Activated T-cell treated with anti-CD3 and anti-CD28 coated beads, Interleukin-2, amount 50 U/mL, for 24 hours (primary cell): ENCODE data around the gene PPP1R12C.
"Not testable (repeated sequence)": the region's sequence is repeated elsewhere in the genome, so short reads cannot be mapped to it uniquely, and the experiment has no call there.

Experiments
- DNase-seq: peaks from one replicate; pipeline ENCODE4 v3.0.0-alpha.2; 2020
- H3K27ac Mint-ChIP-seq: 2 replicates; pipeline ENCODE4 v1.8.0; 2020; ENCODE audit warnings: mild to moderate bottlenecking, mixed read lengths
- H3K27me3 Mint-ChIP-seq: 2 replicates; pipeline ENCODE4 v1.8.0; 2020; ENCODE audit warnings: mixed read lengths
- H3K36me3 Mint-ChIP-seq: 2 replicates; pipeline ENCODE4 v1.8.0; 2020; ENCODE audit warnings: low read depth, mixed read lengths
- H3K4me1 Mint-ChIP-seq: 2 replicates; pipeline ENCODE4 v1.8.0; 2020; ENCODE audit warnings: low read depth, mixed read lengths
- H3K4me3 Mint-ChIP-seq: 2 replicates; pipeline ENCODE4 v1.8.0; 2020; ENCODE audit warnings: mild to moderate bottlenecking, moderate library complexity, mixed read lengths
- H3K9me3 Mint-ChIP-seq: 2 replicates; pipeline ENCODE4 v1.8.0; 2020; ENCODE audit warnings: mixed read lengths

Gene PPP1R12C

DNA sequence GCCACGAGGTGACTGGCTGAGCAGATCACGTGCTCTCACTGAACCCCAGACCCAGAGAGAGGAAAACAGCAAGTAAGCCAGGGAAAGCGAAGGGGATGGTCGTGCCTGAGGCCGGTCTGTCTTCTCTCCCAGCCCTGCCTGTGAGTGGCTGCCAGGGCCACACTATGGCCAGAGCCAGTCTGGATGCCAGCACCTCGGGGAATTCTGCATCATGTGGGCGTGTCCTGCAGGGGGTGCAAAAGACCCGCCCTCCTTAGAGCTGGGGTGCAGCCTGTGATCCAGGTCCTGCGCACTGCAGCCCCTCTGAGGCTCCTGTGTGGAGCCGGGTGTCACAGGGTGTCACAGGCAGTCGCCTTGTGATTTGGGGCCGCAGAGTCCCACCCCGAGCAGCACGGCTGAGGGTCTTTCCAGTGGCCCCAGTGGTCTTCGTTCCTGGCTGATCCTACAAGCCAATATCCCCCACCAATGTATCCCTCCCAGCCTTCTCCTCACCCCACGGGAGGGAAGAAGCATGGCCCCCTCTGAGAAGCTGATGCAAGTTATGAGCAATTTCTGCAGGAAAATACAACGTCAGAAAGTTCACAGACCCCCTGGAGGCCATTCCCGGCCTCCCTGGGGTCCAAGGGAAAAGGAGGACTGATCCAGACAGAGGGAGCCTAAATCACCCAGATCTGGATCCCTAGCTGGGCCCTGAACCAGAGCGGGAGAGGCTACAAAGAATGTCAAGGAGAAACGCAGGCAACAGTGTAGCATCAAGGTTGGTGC is 7.7 kb downstream of the PPP1R12C start:
- no peak for DNase-seq
- Mint-ChIP-seq H3K4me1 (peaks cover 16% of the 10 kb centered on the region), H3K36me3 (peaks cover 62% of the 10 kb centered on the region), H3K27ac (no peak overlapping the region), H3K9me3 (no peaks in the 10 kb centered on the region), H3K4me3 (no peak overlapping the region), H3K27me3 (no peaks in the 10 kb centered on the region)

DNA sequence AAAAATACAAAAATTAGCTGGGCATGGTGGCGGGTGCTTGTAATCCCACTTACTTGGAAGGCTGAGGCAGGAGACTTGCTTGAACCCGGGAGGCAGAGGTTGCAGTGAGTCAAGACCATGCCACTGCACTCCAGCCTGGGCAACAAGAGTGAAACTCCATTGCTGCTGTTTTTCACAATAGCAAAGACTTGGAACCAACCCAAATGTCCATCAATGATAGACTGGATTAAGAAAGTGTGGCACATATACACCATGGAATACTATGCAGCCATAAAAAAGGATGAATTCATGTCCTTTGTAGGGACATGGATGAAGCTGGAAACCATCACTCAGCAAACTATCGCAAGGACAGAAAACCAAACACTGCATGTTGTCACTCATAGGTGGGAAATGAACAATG is 10.2 kb downstream of the PPP1R12C start:
- peaks cover 73% of the 10 kb centered on the region for H3K36me3 Mint-ChIP-seq
- not testable (repeated sequence) for H3K27me3 Mint-ChIP-seq, H3K4me3 Mint-ChIP-seq, DNase-seq, H3K9me3 Mint-ChIP-seq, H3K27ac Mint-ChIP-seq, H3K4me1 Mint-ChIP-seq

DNA sequence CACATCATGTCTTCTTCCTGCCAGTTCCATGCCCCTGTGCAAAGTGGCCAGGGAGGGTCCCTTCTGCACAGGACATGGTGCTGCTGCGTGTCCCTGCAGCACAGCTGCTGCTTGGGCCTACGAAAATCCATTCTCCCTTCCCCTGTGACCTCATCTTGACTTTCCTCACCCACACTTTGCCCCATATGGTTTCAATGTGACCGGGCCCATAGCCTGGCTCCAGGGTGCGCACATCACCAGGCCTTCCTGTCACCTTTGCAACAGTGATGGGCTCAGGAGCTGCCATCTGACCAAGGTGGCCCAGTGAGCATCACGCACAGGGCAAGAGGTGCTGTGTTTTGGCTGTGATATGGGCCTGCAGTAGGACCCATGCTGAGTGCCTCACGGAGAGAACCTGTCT is 10.8 kb downstream of the PPP1R12C start:
- no peak for DNase-seq
- Mint-ChIP-seq H3K4me3 (no peak overlapping the region), H3K36me3 (peaks cover 74% of the 10 kb centered on the region), H3K4me1 (peaks cover 5% of the 10 kb centered on the region), H3K9me3 (no peaks in the 10 kb centered on the region), H3K27ac (no peak overlapping the region), H3K27me3 (no peaks in the 10 kb centered on the region)

DNA sequence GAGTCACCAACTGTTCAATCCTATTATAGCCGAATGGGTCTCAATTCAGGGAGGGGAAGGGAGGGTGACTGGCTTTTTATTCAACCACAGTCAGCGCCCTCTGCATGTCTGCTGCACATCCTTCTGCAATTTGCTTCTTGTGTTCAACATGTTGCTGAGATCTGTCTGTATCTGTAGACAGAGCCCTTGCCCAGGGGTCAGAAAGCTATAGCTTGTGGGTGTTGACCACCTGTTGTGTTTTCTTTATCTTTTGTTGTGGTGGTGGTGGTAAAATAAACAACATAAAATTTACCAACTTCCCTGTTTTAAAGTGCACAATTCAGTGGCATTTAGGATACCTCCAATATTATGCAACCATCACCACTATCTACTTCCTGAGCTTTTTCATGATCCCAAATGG is 12.2 kb downstream of the PPP1R12C start:
- Mint-ChIP-seq H3K36me3 (peaks cover 72% of the 10 kb centered on the region), H3K9me3 (no peaks in the 10 kb centered on the region), H3K4me3 (no peak overlapping the region), H3K27ac (no peak overlapping the region), H3K4me1 (peaks cover 5% of the 10 kb centered on the region), H3K27me3 (no peaks in the 10 kb centered on the region)
- no peak for DNase-seq

DNA sequence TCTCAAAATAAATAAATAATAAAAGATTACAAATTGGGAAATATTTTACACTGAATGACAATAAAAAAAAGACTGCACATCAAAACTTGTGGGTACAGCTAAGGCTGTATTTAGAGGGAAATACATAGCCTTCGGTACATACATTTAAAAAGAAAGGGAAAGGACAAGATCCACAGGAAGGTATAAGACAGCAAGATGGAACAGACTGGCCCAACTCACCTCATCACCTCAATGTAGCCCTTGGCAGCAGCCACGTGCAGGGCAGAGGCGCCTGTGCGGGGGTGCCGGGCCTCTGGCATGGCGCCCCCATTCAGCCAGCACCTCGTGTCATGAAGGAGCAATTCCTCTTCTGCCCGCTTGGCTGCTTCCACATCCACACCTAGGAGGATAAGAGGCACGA is 14.2 kb downstream of the PPP1R12C start:
- Mint-ChIP-seq H3K4me1 (peaks cover 5% of the 10 kb centered on the region), H3K27me3 (no peaks in the 10 kb centered on the region), H3K9me3 (no peaks in the 10 kb centered on the region), H3K36me3 (peaks cover 68% of the 10 kb centered on the region), H3K27ac (no peak overlapping the region), H3K4me3 (no peak overlapping the region)
- DNase-seq = no peak

DNA sequence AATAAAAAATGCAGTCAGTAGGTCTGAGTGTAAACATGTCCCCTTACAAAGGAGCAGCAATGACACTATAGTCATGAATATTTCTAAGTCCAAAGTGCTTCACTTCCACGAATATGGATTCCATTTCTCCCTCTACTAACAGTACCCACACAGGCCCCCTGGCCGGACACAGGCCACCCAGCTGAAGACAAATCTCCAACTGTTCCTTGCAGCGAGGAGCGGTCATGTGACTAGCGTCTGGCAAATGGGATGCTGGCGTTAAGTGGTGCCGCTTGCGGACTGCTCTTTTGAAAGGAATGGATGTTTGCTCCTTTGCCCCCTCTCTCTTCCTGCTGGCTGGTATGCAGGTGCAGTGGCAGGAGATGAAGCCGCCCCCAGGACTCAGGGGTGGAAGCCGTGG is 16.2 kb downstream of the PPP1R12C start:
- no peak overlapping the region for H3K4me3 Mint-ChIP-seq
- no peak for DNase-seq
- H3K9me3 Mint-ChIP-seq = no peaks in the 10 kb centered on the region
- H3K27ac Mint-ChIP-seq = no peak overlapping the region
- H3K36me3 Mint-ChIP-seq = peaks cover 60% of the 10 kb centered on the region
- H3K27me3 Mint-ChIP-seq = no peaks in the 10 kb centered on the region
- H3K4me1 Mint-ChIP-seq = no peaks in the 10 kb centered on the region

DNA sequence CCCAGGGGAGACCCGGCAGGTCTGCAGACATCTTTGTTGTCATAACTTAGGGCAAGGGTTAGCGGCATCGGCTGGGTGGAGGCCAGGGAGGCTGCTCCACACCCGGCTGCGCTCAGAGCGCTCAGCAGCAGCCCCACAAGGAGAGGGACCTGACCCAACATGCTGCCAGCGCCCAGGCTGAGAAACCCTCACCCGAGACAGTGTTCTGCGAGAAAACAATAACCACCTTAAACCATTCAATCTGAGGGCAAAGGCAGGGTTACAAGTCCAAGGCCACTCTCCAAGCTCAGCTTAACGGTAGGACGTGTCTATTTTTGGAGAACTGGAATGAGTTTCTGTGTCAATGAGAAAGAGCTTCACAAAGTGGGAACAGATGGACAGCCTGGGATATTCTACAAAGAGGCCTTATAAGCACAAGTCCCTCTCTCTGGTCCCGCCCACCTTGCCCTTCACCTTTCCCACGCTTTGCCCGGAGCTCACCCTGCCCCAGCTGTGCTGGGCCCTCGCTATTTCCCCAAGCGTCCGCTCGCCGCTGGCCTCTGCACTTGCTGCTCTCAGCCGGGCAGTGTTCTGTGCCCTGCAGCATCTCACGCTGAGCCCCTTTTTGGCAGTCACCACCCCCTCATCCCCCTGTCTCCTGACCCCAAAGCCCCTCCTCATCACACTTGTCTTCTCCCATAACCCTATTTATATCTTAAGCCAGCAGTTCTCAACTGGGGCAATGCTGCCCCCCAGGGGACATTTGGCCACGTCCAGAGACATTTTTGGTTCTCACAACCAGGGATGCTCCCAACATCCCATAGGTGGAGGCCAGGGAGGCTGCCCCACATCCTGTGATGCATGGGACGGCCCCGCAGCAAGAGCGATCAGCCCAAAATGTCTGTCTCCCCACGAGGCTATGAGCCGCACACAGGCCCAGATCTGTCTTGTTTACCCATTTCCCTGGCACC is 17.6 kb downstream of the PPP1R12C start:
- DNase-seq = no peak
- no peak overlapping the region for H3K27ac Mint-ChIP-seq
- no peaks in the 10 kb centered on the region for H3K27me3 Mint-ChIP-seq
- no peaks in the 10 kb centered on the region for H3K4me1 Mint-ChIP-seq
- H3K9me3 Mint-ChIP-seq = no peaks in the 10 kb centered on the region
- H3K4me3 Mint-ChIP-seq = no peak overlapping the region
- peaks cover 58% of the 10 kb centered on the region for H3K36me3 Mint-ChIP-seq

DNA sequence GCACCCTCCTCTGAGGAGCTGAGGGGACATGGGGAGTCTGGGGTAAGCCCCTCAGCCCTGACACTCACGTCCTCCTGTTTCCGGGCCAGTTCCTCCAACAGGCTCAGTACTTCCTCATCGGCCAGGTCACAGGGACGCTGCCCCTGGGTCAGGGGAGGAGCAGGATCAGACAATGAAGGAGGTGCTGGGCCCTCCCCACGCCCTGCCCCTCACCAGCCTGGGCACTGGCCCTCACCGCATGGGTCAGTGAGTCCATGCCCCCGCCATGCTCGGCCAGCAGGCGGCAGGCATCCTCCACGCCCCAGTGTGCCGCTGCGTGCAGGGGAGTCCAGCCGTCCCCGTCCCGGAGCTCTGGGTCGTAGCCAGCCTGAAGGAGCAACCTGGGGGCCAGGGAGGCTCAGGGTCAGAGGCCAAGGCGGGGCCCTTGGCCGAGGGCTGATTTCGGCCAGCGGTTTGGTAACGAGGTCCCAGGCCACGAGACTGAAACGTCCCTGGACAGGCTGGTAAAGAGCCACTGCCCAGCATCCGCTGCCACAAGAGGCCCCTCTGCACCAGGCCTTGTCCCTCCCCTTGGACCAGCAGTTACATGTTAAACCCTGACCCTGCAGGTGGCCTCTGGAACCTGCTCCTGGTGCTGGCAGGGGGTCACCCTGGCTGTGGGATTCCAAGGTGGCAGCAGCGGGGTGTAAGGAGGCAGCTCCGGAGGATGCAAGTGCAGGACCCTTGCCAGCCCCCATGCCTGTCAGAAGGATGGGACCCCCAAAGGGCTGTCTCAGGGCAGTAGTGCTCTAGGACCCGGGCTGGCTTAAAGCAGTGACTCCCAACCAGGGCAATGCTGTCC is 18.5 kb downstream of the PPP1R12C start:
- Mint-ChIP-seq H3K4me1 (no peaks in the 10 kb centered on the region), H3K9me3 (no peaks in the 10 kb centered on the region), H3K36me3 (peaks cover 60% of the 10 kb centered on the region), H3K4me3 (no peak overlapping the region), H3K27me3 (no peaks in the 10 kb centered on the region), H3K27ac (no peak overlapping the region)
- DNase-seq = no peak

DNA sequence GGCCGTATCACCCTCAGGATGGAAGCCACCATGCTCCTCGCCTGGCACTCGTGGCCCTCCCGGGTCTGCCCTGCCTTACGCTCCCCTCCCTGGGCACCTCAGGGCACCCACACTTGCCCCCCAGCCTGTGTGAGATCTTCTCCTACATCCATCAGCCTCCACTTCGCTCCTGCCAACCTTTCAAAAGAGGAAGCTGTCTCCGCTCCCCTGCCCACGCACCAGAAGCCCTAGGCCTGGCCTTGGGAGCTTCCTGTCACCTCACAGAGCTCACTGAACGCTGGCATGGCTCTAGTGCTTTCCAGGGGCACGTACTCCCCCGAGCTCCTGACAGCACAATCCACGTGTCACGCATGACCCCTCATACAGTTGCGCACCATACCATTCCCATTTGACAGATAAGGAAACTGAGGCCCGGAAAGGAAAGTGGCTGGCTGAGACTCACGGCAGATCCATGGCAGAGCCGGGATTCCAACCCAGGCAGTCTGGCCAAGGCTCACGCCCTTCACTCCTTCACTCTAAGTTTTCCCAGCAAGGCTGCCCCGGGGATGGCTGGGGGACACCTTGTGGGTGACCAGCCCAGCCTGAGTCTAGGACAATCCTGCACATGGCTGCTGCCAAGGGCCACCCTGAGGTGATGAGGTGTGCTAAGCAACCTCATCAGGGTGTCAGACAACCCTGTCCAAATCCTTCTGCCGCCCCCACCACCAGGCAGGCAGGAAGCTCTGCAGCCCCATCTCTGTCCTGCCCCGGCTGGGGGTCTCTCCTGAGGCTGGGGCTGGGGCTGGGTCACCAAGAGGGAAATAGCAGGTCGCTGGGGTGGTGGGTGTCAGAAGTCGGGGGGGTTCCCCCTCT is 19.3 kb downstream of the PPP1R12C start:
- no peak overlapping the region for H3K27ac Mint-ChIP-seq
- no peak for DNase-seq
- H3K4me3 Mint-ChIP-seq = no peak overlapping the region
- H3K9me3 Mint-ChIP-seq = no peaks in the 10 kb centered on the region
- H3K4me1 Mint-ChIP-seq = no peaks in the 10 kb centered on the region
- peaks cover 55% of the 10 kb centered on the region for H3K36me3 Mint-ChIP-seq
- H3K27me3 Mint-ChIP-seq = no peaks in the 10 kb centered on the region

DNA sequence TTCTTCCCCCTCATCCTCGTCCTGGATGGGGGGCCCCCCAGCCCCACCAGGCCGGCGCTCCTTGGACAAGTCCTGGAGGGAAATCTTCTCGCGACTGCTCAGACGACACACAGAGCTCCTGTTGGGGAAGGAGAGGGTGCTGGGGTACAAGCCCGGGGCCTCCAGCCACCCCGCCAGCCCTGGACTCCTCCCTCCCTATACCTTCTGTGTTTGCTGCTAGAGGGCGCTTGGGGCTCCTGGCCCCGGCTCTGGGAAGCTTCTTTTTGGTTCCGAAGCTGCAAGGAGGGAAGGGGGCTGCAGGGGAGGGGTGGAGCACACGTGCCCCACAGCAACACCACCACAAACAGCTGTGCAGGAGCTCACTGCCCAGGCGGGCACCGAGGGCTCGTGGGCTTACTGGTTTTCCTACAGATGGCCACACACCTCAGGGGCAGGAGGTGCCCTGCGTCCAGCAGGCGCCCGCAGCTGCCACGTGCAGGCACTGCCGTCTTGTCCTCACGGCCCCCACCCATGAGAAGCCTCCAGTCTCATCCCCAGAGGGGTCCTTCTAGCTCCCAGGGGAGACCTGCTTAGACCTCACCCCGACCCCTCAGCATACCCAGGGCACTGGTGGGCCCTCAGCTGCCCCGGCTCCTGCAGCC is 21.3 kb downstream of the PPP1R12C start:
- no peak for DNase-seq
- H3K9me3 Mint-ChIP-seq = no peaks in the 10 kb centered on the region
- H3K36me3 Mint-ChIP-seq = peaks cover 41% of the 10 kb centered on the region
- no peaks in the 10 kb centered on the region for H3K27me3 Mint-ChIP-seq
- no peak overlapping the region for H3K4me3 Mint-ChIP-seq
- no peaks in the 10 kb centered on the region for H3K4me1 Mint-ChIP-seq
- H3K27ac Mint-ChIP-seq = no peak overlapping the region

DNA sequence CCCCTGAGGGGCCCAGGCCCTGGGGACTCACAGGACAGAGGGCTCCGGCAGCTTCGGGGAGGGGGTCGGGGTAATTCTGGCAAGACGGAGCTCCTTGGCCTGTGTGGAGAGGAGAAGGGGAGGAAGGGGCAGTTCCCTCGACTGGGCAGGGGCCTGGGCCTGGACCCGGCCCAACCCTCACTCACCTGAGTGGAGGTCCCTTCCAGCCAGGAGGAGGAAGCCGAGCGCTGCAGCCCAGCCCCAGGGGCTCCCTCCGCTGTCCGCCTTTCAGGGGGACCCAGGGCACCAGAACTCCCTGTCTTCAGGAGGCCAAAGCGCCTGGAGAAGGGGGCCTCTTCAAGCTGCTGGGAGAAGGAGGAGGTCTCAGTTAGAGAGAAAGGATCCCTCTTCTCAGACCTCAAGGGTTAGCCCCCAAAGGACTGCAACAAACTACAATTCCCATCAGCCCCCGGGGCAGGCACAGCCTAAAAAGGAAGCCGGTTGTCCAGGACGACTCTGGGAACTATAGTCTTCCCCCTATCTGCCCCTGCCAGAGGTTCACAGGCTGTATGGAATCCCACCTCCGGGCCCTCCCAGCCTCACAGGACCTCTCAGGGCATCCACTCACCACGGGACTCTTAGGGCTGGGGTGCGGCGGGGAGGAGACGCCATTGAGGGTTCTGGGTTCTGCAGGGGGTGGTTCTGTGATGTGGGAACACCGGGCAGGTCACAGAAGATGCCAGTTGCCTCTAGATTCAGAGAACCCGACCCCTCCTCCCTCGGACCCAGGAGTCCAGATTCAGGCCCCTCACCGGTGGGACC is 22.0 kb downstream of the PPP1R12C start:
- Mint-ChIP-seq H3K4me1 (no peaks in the 10 kb centered on the region), H3K27me3 (no peaks in the 10 kb centered on the region), H3K4me3 (no peak overlapping the region), H3K27ac (no peak overlapping the region), H3K36me3 (peaks cover 41% of the 10 kb centered on the region), H3K9me3 (no peaks in the 10 kb centered on the region)
- no peak for DNase-seq

DNA sequence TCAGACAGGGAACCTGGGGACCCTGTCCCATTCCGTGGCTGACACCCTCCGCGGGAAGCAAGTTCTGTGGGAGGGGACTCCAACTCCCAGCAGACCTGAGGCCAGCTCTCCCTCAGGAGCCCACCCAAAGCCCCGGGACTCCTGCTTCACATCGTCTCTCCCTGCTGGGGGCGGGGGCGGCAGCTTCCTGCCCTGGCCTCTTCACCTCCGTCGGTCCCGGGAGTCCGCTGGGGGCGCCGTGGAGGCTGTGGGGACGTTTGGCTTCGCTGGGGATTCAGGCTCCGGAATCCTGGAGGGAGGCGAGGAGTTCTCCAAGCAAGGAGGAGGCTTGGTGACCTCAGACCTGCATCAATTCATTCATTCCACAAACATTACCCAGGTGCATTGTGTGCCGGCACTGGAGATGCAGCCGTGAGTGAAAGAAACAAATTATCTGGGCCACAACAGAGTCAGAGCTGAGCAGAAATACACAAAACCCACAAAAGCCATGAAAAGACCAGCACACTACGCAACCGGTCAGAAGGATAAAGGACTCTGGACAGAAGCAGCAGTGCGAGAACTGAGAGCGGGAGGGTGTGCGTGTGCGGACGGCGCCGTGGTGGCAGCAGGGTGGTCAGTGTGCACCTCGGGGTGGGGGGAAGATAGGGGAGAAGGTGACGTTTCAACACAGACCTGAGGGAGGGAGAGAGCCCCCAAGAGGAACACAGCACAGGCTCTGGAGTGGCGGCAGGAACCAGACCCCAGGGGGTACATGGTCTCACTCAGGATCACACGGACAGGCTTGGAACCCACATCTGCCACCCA is 22.8 kb downstream of the PPP1R12C start:
- H3K4me1 Mint-ChIP-seq = no peaks in the 10 kb centered on the region
- H3K4me3 Mint-ChIP-seq = no peak overlapping the region
- DNase-seq = no peak
- H3K36me3 Mint-ChIP-seq = peaks cover 41% of the 10 kb centered on the region
- H3K27ac Mint-ChIP-seq = no peak overlapping the region
- H3K9me3 Mint-ChIP-seq = no peaks in the 10 kb centered on the region
- H3K27me3 Mint-ChIP-seq = no peaks in the 10 kb centered on the region
